Lung (tissue), 12 donors: ENCODE measurements around the gene SOD2. TPM values are rescaled to one million over a fixed set of nuclear protein-coding genes. Genes with fewer than 3 reads are reported as not detected.

Experiments used
- ATAC-seq: fragments of 200-7000 bp; cut with Tn5 transposase; one replicate; pipeline ENCODE4 v1.9.1; 2020; ENCODE audit warnings: moderate number of reproducible peaks; ENCODE audit not compliant: insufficient read depth, low FRiP score
- DNase-seq, 3 donors: peaks; one replicate each; pipeline ENCODE4 v3.0.0-alpha.2; 2013 to 2017
- H3K27ac ChIP-seq, 2 donors: one replicate each; pipeline ENCODE4 v1.5.1; 2013; ENCODE audit warnings: mild to moderate bottlenecking in 2 of 2, moderate library complexity in 2 of 2, control low read depth in 1 of 2, inconsistent platforms in 1 of 2, low read depth in 1 of 2, low read length in 1 of 2
- H3K27me3 ChIP-seq, 3 donors: one replicate each; pipeline ENCODE4 v1.5.1; 2013; ENCODE audit warnings: low read length in 2 of 3; ENCODE audit not compliant: control insufficient read depth in 3 of 3, insufficient read depth in 3 of 3
- H3K36me3 ChIP-seq, 4 donors: one replicate each; pipeline ENCODE4 v1.5.1; 2013; ENCODE audit warnings: low read length in 4 of 4, mild to moderate bottlenecking in 1 of 4, moderate library complexity in 1 of 4; ENCODE audit not compliant: control insufficient read depth in 4 of 4, insufficient read depth in 4 of 4
- H3K4me1 ChIP-seq, 5 donors: one replicate each; pipeline ENCODE4 v1.5.1; 2013; ENCODE audit warnings: low read length in 5 of 5, mild to moderate bottlenecking in 2 of 5, moderate library complexity in 1 of 5; ENCODE audit not compliant: control insufficient read depth in 5 of 5, insufficient read depth in 5 of 5
- H3K4me3 ChIP-seq: one replicate; pipeline ENCODE4 v1.5.1; 2013; ENCODE audit warnings: mild to moderate bottlenecking, control low read depth, moderate library complexity
- H3K9ac ChIP-seq, 2 donors: one replicate each; pipeline ENCODE4 v1.5.1; 2013; ENCODE audit warnings: low read length in 2 of 2, control low read depth in 1 of 2; ENCODE audit not compliant: insufficient read depth in 1 of 2
- H3K9me3 ChIP-seq, 4 donors: one replicate each; pipeline ENCODE4 v1.5.1; 2013; ENCODE audit warnings: low read length in 3 of 4, mild to moderate bottlenecking in 1 of 4, moderate library complexity in 1 of 4; ENCODE audit not compliant: control insufficient read depth in 4 of 4, insufficient read depth in 3 of 4
- CTCF ChIP-seq: IDR thresholded peaks from 2 replicates; pipeline ENCODE4 v1.5.1; 2012; ENCODE audit warnings: mild to moderate bottlenecking; ENCODE audit errors: control extremely low read depth, extremely low read depth
- WGBS, 2 donors: extraction: QIAGEN DNeasy Blood & Tissue Kit; methylation state at CpG; one replicate each; pipeline ENCODE4 v1.1.7; 2013; 5-methylcytosine and 5-hydroxymethylcytosine counted together
- polyA plus RNA-seq, 2 donors: library from polyadenylated mRNA; stranded (reverse); fragments of 200-250 nt; gene quantifications; one replicate each; pipeline ENCODE4 v1.2.1, GENCODE V29; 2013
- total RNA-seq, 2 donors: library from RNA; depleted of rRNA in 1 of 2; stranded (reverse); fragments of >200 nt in 1 of 2; gene quantifications; one replicate each; pipeline ENCODE4 v1.2.1, GENCODE V29; 2014 to 2021
- donor health status: control.
- donor health status: control.
- donor health status: Bipolar disorder and iron deficiency.
- donor health status: healthy.
- donor health status: DM: yes; HTN: yes; CAD: no.

The SOD2 gene
- total and polyA plus RNA-seq, 4 donors: 219 to 3,918 (median 802) TPM

DNA sequence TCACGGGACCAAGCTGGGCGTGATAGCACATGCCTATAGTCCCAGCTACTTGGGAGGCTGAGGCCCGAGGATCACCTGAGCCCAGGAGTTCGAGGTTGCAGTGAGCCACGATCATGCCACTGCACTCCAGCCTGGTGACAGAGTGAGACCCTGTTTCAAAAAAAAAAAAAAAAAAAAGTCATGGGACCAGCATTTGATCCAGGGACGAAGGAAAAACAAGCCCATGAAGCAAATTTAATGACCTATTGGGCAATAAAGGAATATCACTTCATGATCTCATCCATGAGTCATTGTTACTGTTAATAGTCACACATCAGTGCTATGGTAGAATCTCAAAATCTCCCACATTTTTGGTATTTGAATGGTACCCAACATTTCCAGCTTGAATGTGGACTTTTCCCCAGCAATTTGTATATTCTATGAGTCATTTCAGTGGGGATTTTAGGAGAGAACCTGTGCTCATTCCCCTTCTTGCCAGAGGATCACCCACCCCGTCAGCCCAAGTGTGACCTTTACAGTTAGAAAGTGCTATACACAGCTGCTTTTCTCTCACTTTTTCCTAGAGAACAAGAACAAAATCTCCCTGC lies 8.5 kb upstream of the SOD2 start:
- Histone ChIP-seq H3K36me3 (no peaks in the 10 kb centered on the region), H3K9ac (no peak overlapping the region), H3K27me3 (no peaks in the 10 kb centered on the region), H3K9me3 (peaks cover 0 to 2% (median 0%) of the 10 kb centered on the region in 4 donors), H3K4me3 (no peak overlapping the region), H3K4me1 (peaks cover 0 to 7% (median 0%) of the 10 kb centered on the region in 5 donors), H3K27ac (no peak overlapping the region)
- DNase-seq: peak in 1 of 3 donors; percentile 25
- peak; percentile 86 for ATAC-seq
- TF ChIP-seq CTCF: no peak
- WGBS, 2 donors: 72 to 74% methylated on average over 7 of the region's 7 CpGs

GRCh38 chr6:159700970-159701369 lies 7.9 kb upstream of the SOD2 start:
- DNase-seq (no peak), ATAC-seq (no peak)
- Histone ChIP-seq H3K4me3 (no peak overlapping the region), H3K27ac (peak overlapping the region; percentile 3 to 54), H3K9ac (no peak overlapping the region), H3K36me3 (no peaks in the 10 kb centered on the region), H3K9me3 (peaks cover 0 to 2% (median 0%) of the 10 kb centered on the region in 4 donors), H3K4me1 (peaks cover 0 to 7% (median 0%) of the 10 kb centered on the region in 5 donors), H3K27me3 (no peaks in the 10 kb centered on the region)
- 56 to 70% methylated on average over 1 of the region's 1 CpG for WGBS, 2 donors
- no peak for TF ChIP-seq CTCF

- Histone ChIP-seq H3K27me3 (no peaks in the 10 kb centered on the region), H3K9me3 (no peaks in the 10 kb centered on the region), H3K9ac (no peak overlapping the region), H3K4me1 (peaks cover 3 to 23% (median 6%) of the 10 kb centered on the region in 5 donors), H3K27ac (no peak overlapping the region), H3K4me3 (no peak overlapping the region), H3K36me3 (no peaks in the 10 kb centered on the region)
- no peak for TF ChIP-seq CTCF
- no peak for ATAC-seq
- no peak for DNase-seq
- WGBS, 2 donors: 96 to 100% methylated on average over 2 of the region's 2 CpGs
Observed at GRCh38 chr6:159695984-159696383, 2.9 kb upstream of the SOD2 start.
